Measurements from ENCODE around the gene EIF4B. TPM values are rescaled to one million over a fixed set of nuclear protein-coding genes. Genes with fewer than 3 reads are reported as not detected.

Gene EIF4B
- total RNA-seq, 1 experiment from 2014 or later: 351 TPM

- BruUV-seq (replicated peaks): TSS peak; percentile 94
- H3K36me3 ChIP-seq (ENCODE audit: control insufficient read depth, insufficient read depth, low read length): no peaks in the 10 kb centered on the region
- peak within 1 kb of the TSS; percentile 67 to 89 for H3K4me3 ChIP-seq (ENCODE audit: low read depth in 2 of 2, low read length in 2 of 2)
- H3K4me1 ChIP-seq (ENCODE audit: control insufficient read depth, insufficient read depth, low read length): 0 out of 2 replicates have a peak, but pooled peaks cover 3% of the 10 kb centered on the region
- intact Hi-C loops (cut with micrococcal nuclease; ENCODE audit: unreplicated experiment): no loop called here
- no peaks in the 10 kb centered on the region for H3K9me3 ChIP-seq (ENCODE audit: control insufficient read depth, insufficient read depth, low read depth, low read length)
- 0 out of 2 replicates have a peak, but pooled peaks have one; percentile 20 for TF ChIP-seq SIN3A (IDR thresholded peaks at IDR 0.05; ENCODE audit: borderline replicate concordance, insufficient read depth, low read depth, low read length)
- peak; percentile 85 for TF ChIP-seq POLR2AphosphoS5 (IDR thresholded peaks at IDR 0.05; ENCODE audit: low read depth, low read length)
- no peak for TF ChIP-seq REST (IDR thresholded peaks at IDR 0.05; ENCODE audit: insufficient read depth in 1 of 2, low read depth in 2 of 2, low read length in 1 of 2)
- CTCF ChIA-PET: interaction anchor here (0.6 to 1.9 kb wide), 5 partner anchors 13 to 209 kb away, joined by 3 to 13 read pairs (median 3); no protein-coding TSS in a partner anchor
- H3K27me3 ChIP-seq (ENCODE audit: control insufficient read depth, insufficient read depth, low read length): no peaks in the 10 kb centered on the region
- peak; percentile 99 for ATAC-seq
- in situ Hi-C loops (cut with HindIII; ENCODE audit: low pct_unique_long_range_greater_than_20kb, low sequenced_read_pairs): no loop called here
- peak within 1 kb of the TSS; percentile 95 for H3K27ac ChIP-seq (ENCODE audit: low read length)
- POLR2A ChIA-PET: interaction anchor here (0.6 to 1.0 kb wide), 5 partner anchors 8 to 101 kb away, joined by 3 to 8 read pairs (median 5); no protein-coding TSS in a partner anchor
- peak; percentile 78 for DNase-seq (ENCODE audit: low read depth, low spot score)
These were observed 73.2 kb downstream of the EIF4B start, which contains the start of gene SPRYD3 for GRCh38 chr12:53079226-53080117. Gene SPRYD3 (minus strand): TSS chr12:53079390. CDS start chr12:53079333, 57 bp downstream.

GRCh38 chr12:53082637-53083175 is 76.5 kb downstream of the EIF4B start:
- in situ Hi-C loops (cut with HindIII; ENCODE audit: low pct_unique_long_range_greater_than_20kb, low sequenced_read_pairs) (no loop called here), intact Hi-C loops (cut with micrococcal nuclease; ENCODE audit: unreplicated experiment) (no loop called here)
- Histone ChIP-seq H3K4me1 (ENCODE audit: control insufficient read depth, insufficient read depth, low read length) (0 out of 2 replicates have a peak, but pooled peaks cover 3% of the 10 kb centered on the region), H3K36me3 (ENCODE audit: control insufficient read depth, insufficient read depth, low read length) (no peaks in the 10 kb centered on the region), H3K9me3 (ENCODE audit: control insufficient read depth, insufficient read depth, low read depth, low read length) (no peaks in the 10 kb centered on the region), H3K27ac (ENCODE audit: low read length) (no peak overlapping the region), H3K4me3 (ENCODE audit: low read depth in 2 of 2, low read length in 2 of 2) (no peak overlapping the region), H3K27me3 (ENCODE audit: control insufficient read depth, insufficient read depth, low read length) (no peaks in the 10 kb centered on the region)
- ChIA-PET POLR2A (no interaction called here), CTCF (no interaction called here)
- no peak for ATAC-seq
- no peak for DNase-seq (ENCODE audit: low read depth, low spot score)
- BruUV-seq (replicated peaks): no TSS peak
- no peak for TF ChIP-seq CTCF (IDR thresholded peaks at IDR 0.05)
- TF ChIP-seq POLR2AphosphoS5 (IDR thresholded peaks at IDR 0.05; ENCODE audit: low read depth, low read length): no peak
- TF ChIP-seq SIN3A (IDR thresholded peaks at IDR 0.05; ENCODE audit: borderline replicate concordance, insufficient read depth, low read depth, low read length): no peak
- TF ChIP-seq TCF7L2 (IDR thresholded peaks at IDR 0.05; ENCODE audit: low read depth, low read length): no peak
